Activated CD8-positive, alpha-beta memory T cell treated with anti-CD3 and anti-CD28 coated beads, Interleukin-2, amount 50 U/mL, for 1 hour (primary cell): ENCODE results near the gene ZNF407.

Experiments
- DNase-seq: peaks from one replicate; pipeline ENCODE4 v3.0.0-alpha.2; 2020; ENCODE audit errors: extremely low read depth

ZNF407 gene

DNA sequence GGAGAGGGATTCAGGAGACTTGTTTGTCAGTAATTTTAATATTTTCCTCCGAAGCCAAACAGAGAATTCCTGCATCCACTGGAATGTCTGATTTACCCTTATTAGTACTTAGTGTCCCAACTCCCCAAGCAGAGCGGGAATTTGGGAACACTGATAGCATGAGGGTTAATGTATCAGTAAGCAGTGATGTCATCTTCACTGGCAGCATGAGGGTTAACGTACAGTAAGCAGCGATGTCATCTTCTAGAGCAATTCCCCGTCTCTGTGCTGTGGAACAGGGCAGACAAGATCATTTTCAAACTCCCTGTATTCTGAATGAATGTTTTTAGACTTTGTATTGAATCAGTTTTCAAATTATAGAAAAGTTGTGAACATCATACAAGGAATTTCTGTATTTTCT lies 228.9 kb downstream of the ZNF407 start:
- no peak for DNase-seq

DNA sequence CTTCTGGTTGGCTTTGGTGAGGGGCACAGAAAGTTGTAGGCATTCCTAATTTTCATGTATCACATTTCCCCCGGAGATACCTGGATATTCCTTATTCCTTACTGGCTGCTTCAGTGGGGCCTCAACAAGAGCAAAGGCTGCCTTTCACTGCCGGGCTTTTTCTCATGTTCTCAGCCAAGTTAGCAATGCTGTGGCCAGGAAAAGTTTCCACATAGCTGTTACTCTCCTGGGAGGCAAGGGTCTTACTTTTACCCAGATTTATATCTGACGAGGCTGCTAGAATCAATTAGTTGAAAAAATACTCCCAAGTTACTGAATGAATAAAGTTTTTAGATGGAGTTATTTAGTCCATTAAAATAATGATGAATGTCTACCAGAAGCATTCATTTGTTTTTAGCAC lies 230.5 kb downstream of the ZNF407 start:
- DNase-seq, result no peak

DNA sequence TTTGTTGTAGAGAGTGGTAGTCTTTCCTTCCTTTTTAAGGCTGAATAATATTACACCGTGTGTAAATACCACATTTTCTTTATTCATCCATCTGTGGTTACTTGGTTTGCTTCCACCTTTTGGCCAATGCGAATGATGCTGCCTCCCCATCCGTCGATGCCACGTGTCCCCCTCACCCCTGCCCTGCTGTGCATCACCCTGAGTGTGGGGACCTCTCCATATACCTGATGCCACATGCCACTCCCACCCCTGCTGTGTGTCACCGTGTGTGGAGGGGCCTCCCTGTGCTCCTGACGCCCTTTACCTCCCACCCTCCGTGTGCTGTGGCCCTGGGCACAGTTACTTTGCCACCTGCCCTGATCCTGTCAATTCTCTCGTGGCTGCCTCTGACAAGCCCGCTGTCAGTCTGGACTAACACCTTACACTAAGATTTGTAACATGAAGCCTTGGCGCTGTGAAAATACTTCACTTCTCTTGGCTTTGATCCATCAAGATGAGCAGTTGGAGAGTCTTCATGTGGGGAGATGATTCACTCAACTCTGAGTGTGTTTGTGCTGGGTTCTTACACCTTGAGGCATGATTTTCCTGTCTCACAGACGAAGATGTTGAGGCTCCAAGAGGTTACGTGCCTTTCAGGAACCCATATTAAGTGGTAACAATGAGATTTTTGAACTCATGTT lies 234.0 kb downstream of the ZNF407 start:
- no peak for DNase-seq

DNA sequence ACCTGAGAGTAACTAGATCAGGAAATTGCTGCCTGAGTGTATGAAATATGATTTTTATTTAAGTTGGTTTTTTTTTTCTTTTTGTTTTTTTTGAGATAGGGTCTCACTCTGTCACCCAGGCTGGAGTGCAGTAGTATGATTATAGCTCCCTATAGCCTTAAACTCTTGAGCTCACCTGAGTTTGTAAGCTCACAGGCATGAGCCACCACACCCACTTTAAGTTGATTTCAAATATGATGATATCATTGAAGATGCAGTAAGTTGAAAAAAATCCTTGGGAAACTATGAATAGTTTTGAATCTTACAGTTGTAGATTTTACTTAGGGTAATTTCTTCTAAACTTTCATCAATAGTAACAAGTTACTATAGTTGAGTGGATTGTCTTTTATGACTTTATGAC lies 234.7 kb downstream of the ZNF407 start:
- DNase-seq, result no peak

DNA sequence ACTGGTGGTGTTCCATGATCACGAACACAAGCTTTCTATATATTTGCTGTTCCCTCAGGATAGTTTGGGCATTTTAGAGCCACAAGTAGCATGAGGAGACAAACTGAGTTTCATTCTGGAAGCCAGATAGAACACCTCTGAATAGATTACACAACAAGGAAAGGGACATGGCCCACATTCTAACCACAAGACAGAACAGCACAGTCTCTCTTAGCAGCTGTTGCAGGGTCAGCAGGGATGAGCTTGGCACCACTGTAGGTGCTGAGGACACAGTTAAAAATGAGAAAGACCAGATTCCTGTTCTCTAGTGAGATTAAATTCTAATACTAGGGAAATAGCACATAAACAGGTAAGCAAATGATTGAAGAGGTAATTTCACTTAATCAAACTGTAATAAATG lies 235.3 kb downstream of the ZNF407 start:
- no peak for DNase-seq

DNA sequence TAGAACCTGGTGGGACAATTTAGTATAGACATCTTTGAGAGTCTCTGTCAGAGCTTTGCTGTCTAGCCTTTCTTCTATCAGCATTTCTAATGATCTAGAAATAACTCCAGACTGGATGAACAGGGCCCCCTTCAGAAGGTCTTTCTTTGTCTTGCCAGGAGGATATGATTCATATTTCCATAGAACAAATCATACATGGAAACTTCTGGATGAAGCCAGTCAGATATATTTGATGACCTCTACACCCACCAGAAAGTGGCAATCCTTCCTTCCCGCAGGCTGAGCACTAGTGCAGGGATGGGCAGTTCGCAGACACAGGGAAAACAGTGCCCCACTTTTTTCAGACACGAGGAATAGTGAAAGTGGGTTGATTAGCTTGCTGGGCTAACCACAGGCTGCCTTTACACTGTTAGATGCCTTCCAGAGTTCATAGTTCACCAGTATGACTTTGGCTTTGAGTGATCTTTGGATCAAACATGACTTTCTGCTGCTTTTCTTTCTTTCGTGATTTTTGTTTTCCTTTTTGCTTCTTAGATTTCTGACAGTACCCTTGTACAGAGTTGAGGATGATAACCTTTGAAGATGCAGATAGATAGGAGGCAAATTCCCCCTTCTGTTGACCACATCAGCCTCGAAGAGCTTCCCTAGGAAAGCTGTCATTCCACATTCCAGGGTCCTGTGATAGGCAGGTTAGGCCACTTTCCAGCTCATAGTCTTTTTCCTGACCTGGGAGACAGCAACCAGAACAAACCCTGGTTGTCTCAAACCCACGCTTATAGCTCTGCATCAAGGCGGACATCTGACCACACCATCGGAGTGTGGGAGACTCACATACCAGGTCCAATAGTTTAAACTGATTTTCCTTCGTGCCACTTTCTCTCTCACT lies 237.0 kb downstream of the ZNF407 start:
- no peak for DNase-seq

DNA sequence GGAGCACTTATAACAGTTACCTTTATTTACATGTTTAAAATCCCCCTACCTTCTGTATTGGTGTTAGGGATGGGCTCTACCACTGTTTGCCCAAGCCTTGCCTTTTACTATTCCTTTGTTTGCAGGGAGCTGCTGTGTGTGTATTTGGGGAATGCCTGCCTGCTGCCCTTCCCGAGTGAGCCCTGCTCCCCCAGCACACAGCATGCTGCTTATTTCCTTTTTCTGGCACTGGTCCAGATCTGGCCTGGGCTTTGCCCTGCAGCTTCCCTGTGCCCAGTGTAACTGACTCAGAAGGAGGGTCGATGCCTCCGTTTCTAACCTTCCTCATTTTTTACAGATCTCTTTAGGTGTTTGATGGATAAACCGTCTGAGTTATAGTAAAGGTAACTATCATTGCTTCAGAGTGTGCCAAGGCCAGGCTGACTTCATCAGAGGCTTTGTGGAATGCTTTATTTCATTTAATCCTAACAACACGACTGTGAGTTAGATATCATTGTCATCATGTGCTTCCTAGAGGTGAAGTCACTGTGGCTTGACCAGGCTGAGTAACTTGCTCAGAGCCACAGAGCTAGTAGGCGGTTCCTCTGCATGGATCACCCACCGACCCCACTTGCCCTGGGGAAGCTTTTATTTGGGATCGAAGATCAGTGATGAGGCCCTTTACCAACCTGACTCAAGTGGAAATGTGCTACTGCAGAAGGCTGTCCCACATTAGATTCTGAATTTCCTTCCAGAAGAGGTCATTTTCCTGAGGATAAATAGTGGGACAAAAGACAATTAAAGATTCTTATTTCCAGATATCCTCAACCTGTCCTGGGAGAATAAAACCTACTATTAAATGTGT lies 238.8 kb downstream of the ZNF407 start:
- DNase-seq, result no peak

DNA sequence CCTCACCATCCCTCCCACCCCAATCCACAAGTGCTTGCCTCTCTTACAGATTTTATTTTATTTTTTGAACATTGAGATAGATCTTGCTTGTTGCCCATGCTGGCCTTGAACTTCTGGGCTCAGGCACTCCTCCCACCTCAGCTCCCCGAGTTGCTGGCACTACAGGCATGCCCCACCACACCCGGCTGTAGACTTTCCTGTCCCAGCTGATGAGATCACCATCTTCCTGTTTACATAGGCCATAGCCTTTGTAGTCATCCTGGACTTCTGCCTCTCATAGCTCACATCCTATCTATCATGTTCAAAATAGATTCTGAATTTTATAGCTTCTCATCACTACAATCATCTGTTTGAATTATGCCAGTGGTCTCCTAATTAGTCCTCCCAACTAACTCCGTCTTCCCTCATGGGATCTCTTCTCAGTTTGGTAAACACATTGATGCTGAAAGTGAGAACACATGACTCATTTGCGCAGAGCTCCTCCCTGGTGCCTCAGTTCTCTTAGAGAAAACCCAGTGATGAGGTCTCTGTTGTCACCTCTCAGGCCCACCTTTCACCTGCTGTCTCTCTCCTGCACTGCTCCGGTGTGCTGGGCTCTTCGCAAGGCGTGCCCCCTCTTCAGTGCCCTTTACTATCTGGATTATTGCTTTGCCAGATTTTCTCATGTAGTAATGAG lies 243.0 kb downstream of the ZNF407 start:
- no peak for DNase-seq

DNA sequence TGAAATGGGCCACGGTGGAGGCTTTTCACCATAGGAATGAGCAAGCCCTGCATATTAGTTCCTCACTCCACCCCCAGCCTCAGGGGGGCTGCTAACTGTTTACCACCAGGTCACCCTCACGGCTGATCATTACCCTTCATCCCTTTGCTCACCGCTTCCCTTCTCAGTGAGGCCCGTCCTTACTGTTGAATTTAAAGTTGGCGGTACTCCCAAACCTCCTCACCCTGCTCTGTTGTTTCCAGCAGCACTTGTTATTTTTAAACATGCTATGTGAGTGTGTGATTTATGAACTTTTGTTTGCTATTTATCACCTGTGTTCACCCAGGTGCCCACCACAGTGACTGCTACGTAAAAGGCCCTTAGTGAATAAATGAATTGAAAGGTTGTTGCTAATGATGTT lies 243.6 kb downstream of the ZNF407 start:
- DNase-seq, result no peak

DNA sequence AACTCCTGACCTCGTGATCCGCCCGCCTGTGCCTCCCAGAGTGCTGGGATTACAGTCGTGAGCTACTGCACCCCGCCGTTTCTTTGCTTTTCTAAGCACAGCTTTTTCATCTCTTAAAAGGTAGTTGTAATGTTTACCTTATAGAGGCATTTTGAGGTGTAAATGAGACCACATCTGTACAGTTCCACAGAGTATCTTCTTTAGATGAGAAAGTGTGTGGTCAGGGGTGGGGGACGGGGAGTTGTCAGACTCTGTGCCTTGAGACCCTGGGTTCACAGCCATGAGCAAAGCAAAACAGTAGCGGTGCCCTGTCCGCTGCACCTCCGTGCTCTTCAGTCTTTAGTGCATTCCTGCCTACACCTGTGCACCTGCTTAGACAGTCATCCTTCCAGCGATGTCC lies 251.6 kb downstream of the ZNF407 start:
- DNase-seq, result no peak

DNA sequence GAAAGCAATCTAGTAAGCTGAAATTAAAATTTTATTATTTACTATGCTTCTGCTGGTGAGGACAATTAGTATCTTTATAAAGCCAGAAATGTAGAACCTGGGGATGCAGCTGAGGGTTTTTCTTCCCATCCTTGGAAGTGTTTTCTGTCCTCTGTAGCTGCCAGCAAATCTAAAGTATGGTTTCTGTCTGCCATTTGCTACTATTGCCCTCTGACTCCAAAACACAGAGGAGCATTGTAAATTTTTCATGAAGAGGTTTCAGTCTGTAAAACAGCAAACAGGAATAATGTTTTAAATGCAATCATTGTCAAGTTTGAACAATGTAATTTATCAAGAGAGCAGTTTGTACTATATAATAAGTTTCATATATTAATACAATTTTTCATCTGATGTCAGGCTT lies 258.8 kb downstream of the ZNF407 start:
- no peak for DNase-seq

DNA sequence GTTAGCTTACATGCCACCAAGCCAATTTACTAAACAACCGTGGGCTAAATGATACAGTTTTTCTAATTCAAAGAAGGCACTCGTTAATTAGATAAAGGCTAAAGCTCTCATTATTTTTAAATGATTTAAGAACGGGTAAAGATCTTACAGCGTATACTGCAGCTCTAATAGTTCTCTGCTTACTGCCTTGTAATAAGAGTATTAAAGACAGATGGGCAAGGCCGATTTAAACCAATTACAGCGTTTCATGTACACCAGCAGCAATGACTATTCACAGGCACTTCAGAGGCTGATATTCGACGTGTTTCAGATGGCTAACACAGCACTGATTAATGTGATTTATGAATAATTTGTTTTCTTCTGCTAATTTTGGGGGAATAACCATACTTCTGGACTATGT lies 259.3 kb downstream of the ZNF407 start:
- no peak for DNase-seq

DNA sequence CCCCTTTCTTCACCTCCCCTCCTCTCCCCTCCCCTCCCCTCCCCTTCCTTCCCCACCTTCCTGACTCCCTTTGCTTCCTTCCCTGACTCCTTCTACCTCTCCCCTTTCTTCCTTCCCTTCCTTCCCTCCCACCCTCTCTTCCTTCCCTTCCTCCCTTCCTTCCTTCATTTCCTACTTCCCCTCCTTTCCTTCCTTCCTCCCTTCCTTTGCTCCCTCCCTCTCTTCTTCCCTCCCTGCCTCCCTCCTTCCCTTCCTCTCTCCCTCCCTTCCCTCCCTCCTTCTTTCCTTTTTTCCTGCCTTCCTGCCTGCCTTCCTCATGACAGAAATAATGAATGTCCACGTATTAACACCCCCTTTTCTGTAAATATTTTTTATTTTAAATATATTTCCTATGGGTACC lies 260.2 kb downstream of the ZNF407 start:
- no peak for DNase-seq

DNA sequence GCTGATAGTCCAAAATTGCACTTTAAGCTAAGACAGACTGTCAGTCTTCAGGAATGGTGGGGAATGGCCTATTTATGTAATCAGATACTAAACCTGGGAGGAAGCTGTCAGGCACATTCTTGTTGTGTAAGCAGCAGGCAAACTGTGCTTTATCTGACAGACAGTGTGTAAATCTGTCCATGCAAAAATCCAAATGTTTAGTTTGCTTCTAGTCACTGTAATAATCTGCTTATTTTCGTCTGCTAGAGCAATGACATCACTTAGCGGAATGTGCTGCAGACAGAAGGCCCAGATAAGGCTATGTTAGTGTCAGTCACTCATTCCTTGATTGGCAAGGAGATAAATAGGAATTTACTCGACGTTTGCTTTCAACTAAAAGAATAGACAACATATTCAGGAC lies 263.5 kb downstream of the ZNF407 start:
- no peak for DNase-seq

DNA sequence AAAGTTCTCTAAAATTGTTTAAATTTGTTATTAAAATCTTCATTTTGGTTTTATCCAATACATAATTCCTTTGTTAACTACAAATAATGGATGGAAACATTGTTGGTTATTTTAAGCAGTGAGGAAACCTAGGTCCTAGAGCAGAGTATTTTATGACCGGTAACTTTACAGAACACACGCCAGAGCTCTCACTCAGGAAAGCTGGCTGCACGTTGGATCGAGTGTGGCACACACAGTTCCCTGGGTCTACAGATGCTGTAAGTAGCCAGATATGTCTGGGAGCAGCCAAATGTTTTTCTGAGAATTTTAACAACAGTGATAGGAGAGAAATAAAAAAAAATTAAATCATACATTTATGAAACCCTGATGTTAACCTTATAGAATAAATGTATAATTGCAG lies 264.4 kb downstream of the ZNF407 start:
- DNase-seq, result no peak

DNA sequence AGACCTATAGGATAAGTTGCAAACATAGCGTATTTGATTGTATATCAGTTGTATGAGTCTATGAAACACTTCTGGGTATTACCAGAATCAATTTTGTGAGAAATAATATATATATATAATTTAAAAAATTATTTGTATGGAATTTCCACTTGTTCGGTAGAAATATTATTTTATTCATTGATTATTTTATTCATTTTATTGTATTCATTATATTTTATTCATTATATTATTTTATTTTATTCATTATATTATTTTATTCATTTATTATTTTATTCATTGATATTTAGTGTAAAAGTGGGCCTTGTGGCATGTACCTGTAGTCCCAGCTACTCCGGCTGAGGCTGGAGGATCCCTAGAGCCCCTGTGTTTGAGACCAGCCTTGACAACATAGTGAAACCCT lies 268.9 kb downstream of the ZNF407 start:
- no peak for DNase-seq

DNA sequence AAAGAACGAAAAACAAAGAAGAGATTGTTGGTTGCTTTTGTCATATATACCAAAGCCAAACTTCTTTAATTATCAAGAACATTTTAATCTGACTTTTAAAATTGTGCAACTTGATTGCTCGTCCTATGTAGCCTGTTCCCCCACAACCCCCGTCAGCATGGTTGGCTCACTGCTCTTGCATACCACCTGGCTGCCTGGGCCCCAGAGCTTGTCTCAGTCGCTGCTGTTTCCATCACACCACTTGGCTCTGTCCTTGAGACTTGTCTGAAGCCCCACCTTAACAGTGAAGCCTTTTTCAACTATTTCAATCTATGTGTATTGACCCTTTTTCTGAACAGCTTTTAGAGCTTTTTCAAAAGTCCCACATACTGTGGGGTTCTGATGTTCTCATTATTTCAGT lies 270.8 kb downstream of the ZNF407 start:
- DNase-seq, result no peak

DNA sequence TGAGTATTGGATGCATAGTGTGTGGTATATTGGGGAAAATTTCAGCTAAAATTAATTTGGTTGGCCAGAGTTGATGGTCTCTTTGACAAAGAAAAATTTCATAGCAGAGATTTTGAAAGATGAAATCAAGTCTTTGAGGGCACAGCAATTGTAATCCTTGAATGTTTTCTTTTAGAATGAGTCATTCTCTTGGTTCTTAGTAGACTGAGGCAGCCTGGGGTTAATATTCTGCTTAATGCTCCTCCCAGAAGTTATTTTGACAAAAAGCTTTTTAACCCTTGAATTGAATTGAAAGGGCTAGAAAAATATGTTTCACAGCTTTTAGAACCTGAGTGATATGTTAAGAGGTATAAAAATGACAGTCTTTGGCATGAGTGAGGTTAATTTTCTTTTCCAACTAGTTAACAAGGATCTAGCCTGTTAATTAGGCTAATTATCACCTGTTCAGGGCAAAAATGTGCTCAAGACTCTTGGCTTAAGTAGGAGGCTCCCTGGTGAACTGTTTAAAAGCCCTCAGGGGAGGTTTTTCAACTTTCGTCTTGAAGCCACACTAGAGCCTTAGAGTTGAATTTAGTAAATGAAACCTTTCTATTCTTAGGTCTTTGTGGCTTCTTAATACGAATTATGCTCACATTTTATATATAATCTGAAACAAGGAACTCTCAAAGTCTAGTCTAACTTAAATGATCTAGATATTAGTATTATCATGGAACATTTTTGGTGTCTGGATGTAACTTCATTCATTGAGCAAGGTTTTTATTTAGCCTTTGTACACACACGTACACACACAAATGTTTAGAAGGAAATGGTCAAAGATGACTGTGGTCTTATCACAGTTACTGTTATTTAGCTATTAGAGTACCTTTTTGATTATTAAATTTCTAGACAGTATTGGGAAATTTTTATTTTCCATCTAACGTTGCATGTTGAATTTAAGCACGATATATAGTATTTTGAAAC lies 272.5 kb downstream of the ZNF407 start:
- DNase-seq, result no peak

DNA sequence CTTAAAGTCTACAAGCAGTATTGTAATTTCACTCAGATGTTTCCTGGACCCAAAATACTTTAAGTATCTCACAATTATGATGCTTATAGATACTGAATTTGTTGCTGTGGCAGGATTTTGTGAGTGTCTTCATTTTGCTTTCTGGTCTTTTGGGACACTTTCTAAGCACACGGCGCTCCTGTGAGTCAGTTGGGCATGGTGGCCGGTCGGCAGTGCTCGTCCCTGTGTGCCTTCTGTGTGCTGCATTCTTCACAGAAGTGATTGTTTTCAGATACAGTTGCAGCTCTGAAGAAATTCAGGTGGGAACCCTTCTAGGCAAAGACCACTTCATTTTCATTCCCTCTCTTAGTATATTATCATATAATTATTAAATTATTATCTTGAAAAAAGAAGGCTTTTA lies 273.3 kb downstream of the ZNF407 start:
- DNase-seq, result no peak

DNA sequence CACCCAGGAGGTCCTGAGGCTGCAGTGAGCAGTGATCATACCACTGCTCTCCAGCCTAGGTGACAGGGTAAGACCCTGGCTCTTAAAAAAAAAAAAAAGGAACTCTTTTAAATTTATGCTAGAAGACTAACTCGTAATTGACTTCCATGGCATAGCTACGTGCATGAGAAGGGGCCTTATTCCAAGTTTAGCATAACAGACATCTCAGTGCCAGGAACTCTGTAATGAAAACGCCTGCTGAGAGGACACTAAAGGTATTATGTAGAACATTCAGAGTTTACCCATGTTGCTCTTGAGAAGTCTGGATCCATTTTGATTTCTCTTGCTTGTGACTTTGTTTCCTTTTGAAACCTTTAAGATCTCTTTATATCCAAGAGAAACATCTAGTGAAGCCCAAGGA lies 276.0 kb downstream of the ZNF407 start:
- DNase-seq, result no peak

DNA sequence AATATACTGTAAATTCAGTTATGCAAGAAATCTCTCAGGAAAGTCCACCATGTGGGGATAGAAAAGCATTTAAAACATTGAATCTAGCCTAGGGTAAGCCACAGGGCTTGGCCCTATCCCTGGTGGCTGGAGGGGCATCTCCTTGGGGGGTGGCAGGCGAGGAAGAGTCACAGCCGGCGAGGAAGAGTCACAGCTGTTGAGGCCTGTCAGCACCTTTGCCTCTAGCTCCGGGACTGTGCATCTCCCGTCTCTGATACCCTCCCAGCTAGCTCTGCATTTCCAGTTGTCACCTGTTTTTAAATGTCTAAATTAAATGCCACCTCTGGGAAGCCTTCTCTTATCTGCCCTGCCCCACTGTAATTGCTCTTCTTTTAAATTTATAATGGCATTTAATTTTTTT lies 276.7 kb downstream of the ZNF407 start:
- no peak for DNase-seq
